Measurements from ENCODE around the gene ZNF93. TPM values are rescaled to one million over a fixed set of nuclear protein-coding genes. Genes with fewer than 3 reads are reported as not detected.

ZNF93 gene
- total RNA-seq, 1 experiment from 2014 or later, result 58.1 TPM

DNA sequence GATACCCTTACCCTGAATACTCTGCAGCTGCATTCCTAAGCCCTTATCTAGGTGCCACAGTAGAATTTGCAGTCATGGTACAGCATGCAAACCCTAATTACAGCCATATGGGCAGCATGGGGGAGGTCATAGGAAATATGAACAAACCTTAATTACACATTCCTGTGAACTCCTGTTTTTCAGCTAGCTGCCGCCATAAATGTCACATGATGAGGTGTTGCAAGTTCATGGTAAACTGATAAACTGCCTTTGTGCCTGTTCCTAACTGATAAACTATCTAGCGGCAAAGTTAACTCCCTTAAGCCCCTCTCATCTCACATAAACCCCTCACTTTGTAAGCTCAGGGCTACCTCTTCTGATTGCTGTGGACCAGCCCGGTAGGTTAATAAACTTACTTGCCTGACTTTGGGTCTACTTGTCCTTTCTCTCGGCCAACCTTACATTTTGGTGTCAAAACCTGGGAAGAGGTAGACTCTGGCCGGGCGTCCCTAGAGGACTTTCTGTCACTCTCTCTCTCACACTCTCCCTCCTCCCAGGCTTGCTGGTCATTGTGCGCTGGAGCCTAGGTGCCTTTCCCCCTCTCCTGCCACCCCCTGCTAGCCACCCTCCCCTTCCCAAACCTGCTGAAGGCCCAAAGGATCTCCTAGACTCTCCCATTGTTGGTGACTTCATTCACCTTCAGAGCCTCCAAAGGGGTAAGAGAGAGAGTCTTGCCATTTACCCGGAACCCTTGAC, 43.3 kb downstream of the ZNF93 start:
- no peak overlapping the region for H3K27ac Mint-ChIP-seq
- H2BK120ac ChIP-seq (ENCODE audit: low read depth, low read length, poor library complexity, severe bottlenecking), result no peak overlapping the region
- no peak overlapping the region for H3K56ac ChIP-seq (ENCODE audit: insufficient read length, low read depth, low read length)
- H3K36me3 Mint-ChIP-seq (ENCODE audit: insufficient read depth in 1 of 3, low read depth in 3 of 3), result peaks cover 0 to 7% (median 0%) of the 10 kb centered on the region in 3 experiments; a peak in 3 of 7 replicates
- TF ChIP-seq, protein P1, sequence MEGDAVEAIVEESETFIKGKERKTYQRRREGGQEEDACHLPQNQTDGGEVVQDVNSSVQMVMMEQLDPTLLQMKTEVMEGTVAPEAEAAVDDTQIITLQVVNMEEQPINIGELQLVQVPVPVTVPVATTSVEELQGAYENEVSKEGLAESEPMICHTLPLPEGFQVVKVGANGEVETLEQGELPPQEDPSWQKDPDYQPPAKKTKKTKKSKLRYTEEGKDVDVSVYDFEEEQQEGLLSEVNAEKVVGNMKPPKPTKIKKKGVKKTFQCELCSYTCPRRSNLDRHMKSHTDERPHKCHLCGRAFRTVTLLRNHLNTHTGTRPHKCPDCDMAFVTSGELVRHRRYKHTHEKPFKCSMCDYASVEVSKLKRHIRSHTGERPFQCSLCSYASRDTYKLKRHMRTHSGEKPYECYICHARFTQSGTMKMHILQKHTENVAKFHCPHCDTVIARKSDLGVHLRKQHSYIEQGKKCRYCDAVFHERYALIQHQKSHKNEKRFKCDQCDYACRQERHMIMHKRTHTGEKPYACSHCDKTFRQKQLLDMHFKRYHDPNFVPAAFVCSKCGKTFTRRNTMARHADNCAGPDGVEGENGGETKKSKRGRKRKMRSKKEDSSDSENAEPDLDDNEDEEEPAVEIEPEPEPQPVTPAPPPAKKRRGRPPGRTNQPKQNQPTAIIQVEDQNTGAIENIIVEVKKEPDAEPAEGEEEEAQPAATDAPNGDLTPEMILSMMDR (conservative IDR thresholded peaks at IDR 0.05), result no peak
- no peaks in the 10 kb centered on the region for H3K27me3 ChIP-seq (ENCODE audit: insufficient read depth, low read length)
- H3K4me1 ChIP-seq (ENCODE audit: insufficient read depth, low read length), result no peaks in the 10 kb centered on the region
- H2BK5ac ChIP-seq (ENCODE audit: insufficient read length, low read length), result no peak overlapping the region
- H3K9me3 Mint-ChIP-seq, result peaks cover 3 to 31% of the 10 kb centered on the region in 2 experiments; a peak in 4 of 5 replicates
- H3K79me2 ChIP-seq (ENCODE audit: insufficient read depth, low read length), result no peaks in the 10 kb centered on the region
- no peak overlapping the region for H2AFZ ChIP-seq (ENCODE audit: low read length)
- no CpG with 5 or more reads among the region's 8 CpGs for WGBS (ENCODE audit: extremely low coverage, insufficient read length, low lambda C conversion rate)
- no peak overlapping the region for H2BK15ac ChIP-seq (ENCODE audit: low read depth, low read length)
- H2AK5ac ChIP-seq (ENCODE audit: insufficient read length, low read length), result no peak overlapping the region
- no peak overlapping the region for H4K5ac ChIP-seq (ENCODE audit: insufficient read length, low read depth, low read length)
- H3K14ac ChIP-seq (ENCODE audit: insufficient read depth, low read length), result no peak overlapping the region
- H3K27ac ChIP-seq (ENCODE audit: insufficient read length, low read depth, low read length), result no peak overlapping the region
- H4K20me1 ChIP-seq (ENCODE audit: control insufficient read depth, insufficient read depth, insufficient read length), result no peaks in the 10 kb centered on the region
- no peak overlapping the region for H3T11ph ChIP-seq (ENCODE audit: low read length)
- no peak overlapping the region for H2BK12ac ChIP-seq (ENCODE audit: insufficient read length, low read depth, low read length)
- H3K27me3 Mint-ChIP-seq (ENCODE audit: low read depth), result peaks cover 4% of the 10 kb centered on the region
- H3K23ac ChIP-seq (ENCODE audit: insufficient read length, low read depth, low read length), result no peak overlapping the region
- H3K4ac ChIP-seq (ENCODE audit: low read depth, low read length), result no peak overlapping the region
- H3K4me1 Mint-ChIP-seq, result peaks cover 2 to 5% of the 10 kb centered on the region in 2 experiments; a peak in 3 of 4 replicates
- no peak overlapping the region for H3K18ac ChIP-seq (ENCODE audit: insufficient read length, low read depth, low read length)
- no peaks in the 10 kb centered on the region for H3K79me1 ChIP-seq (ENCODE audit: insufficient read depth, low read depth, low read length, poor library complexity, severe bottlenecking)
- no peak overlapping the region for H3K4me2 ChIP-seq (ENCODE audit: insufficient read depth, insufficient read length, low read length)
- H3K9me3 ChIP-seq (ENCODE audit: control insufficient read depth, low read depth, low read length), result no peaks in the 10 kb centered on the region
- no peak overlapping the region for H4K8ac ChIP-seq (replicated peaks; ENCODE audit: insufficient read length, low read depth, low read length)
- H4K91ac ChIP-seq (ENCODE audit: insufficient read length, low read depth, low read length), result no peak overlapping the region
- H3K4me3 Mint-ChIP-seq, result no peak overlapping the region
- DNase-seq, result no peak
- H3K23me2 ChIP-seq (ENCODE audit: insufficient read length, low read depth, low read length, poor library complexity, severe bottlenecking), result no peaks in the 10 kb centered on the region
- no peak overlapping the region for H2BK20ac ChIP-seq (ENCODE audit: low read depth, low read length, poor library complexity, severe bottlenecking)
- no peak overlapping the region for H3K9ac ChIP-seq (ENCODE audit: extremely low read depth, insufficient read length, low read length)

All from H9 (cell line).